HG02623 (cell line): ENCODE results near the gene ARHGEF10L.
"Not testable (repeated sequence)": the region's sequence is repeated elsewhere in the genome, so short reads cannot be mapped to it uniquely, and the experiment has no call there.

Experiments
- ATAC-seq: cut with Tn5 transposase; IDR thresholded peaks from one replicate; pipeline ENCODE4 v1.9.1; 2021; ENCODE audit warnings: moderate library complexity; ENCODE audit not compliant: unreplicated experiment

Gene ARHGEF10L

DNA sequence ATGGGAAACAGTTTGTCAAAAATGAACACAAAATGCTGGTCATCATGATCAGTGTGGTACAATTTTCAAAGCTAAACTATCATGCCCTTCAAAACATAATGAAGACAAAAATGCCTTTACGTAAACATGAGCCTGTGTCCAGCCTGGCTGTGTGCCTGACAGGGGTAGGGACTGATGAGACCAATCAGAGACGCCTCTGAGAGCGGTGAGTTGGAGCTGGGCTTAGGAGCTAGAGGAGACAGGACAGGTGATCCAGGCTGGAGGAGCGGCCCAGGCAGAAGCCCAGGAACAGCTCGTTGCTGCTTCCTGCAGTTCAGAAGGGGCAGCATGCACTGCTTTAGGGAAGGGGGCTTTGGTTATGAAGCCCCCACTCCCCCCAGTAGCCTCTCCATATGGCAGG is 70.0 kb downstream of the ARHGEF10L start:
- ATAC-seq: no peak

DNA sequence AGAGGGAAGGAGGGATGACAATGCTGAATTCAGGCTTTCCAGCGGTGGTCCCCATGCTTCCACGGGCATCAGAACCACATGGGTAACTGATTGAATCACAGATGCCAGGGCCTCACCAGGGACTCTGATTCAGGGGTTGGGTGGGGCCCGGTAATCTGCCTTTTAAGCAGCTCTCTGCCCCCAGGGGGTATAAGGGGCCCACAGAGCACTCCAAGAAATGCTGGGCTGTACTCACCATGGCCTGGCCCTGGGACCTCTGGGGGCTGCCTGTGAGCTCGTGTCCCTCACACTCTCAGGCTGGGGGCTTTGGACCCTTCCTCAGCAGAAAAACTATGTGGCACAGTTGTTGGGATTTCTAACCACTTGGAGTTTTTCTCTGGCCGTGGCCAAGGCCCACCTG is 70.6 kb downstream of the ARHGEF10L start:
- no peak for ATAC-seq

DNA sequence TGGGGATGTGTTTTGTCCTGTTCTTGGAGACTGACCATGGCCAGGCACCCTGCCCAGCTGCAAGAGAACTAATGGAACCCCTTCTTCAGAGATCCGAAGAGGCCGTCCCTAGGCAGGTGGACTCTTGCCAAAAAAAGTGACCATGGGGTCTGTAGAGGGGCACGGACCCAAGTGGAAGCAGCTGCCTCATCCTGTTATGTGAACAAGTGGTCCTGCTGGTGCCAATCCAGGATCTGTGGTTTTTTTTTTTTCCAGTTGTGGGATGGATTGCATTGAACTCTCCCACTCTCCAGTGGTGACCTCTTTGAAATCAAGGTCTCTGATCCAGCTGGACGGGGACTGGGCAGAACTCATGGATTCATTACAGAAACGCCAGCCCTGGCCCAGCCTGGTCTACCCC is 71.2 kb downstream of the ARHGEF10L start:
- no peak for ATAC-seq

DNA sequence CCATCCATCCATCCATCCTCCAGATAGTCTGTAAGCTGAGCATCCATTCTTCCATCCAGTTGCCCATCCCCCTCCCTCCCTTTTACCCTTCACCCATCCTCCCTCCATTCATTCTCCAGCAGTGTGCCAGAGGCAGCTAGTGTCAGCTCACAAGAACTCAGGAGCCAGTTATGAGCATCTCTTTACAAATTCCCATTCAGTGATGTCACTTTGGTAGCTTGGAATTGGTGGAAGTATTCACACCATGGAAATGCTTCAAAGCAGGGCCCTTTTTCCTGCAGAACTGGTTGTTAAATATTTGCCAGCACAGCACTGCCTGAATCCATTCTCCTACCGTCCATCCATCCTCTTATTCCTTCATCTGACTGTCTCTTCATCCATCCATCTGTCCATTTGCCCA is 72.5 kb downstream of the ARHGEF10L start:
- ATAC-seq: no peak

DNA sequence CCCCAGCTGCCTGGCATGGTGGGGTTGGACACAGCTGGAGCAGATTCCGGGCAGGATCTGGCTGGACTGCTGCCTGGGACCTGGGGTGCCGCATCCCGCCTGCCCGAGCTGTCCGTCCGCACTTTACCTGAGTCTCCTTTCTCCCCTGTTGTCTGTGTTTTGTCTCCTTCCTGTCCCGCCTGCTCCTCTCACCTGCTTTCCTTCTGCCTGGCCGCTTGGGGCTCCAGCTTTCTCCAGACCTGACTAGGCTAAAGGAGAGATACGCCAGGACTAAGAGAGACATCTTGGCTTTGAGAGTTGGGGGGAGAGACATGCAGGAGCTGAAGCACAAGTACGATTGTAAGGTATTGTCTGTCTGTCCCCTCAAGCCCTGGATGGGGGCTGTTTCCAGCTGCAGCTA is 73.3 kb downstream of the ARHGEF10L start:
- ATAC-seq: no peak

DNA sequence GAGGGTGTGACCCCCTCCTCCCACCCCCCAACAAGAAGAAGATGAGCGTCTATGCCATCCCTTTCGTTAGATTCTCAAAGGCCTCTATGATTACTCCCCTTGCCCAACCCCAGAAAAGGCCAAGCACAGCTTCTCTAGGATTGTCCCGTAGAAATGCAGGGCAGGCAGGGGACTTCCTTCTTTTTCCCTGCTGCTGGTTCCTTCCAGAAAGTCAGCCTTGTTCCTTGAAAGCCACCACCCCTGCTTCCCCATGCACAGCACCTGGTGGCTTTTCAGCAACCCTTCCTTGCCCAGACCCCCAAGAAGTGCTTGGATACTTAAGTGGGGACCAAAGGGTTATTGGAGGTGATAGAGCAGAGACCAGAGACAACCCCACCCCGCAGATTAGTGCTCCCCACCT is 75.1 kb downstream of the ARHGEF10L start:
- ATAC-seq: no peak

DNA sequence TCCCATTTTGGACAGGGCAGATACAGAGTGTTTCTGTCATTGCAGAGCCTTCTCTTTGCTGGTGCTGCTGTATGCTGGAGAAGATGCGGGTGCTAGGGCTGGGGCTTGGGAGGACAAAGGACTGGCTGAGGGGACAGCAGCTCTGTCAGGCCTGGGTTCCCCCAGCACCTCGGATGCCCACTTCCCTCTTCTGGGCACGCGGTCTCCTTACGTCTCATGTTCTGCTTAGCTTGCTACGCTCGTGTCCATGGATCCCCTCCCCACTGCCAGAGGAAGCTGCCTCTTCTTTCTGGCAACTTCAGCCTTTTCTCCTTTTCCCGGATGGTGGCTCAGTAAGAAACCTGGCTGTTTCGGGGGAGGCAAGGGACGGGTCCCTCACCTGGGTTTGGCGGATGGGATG is 75.7 kb downstream of the ARHGEF10L start:
- ATAC-seq: no peak

DNA sequence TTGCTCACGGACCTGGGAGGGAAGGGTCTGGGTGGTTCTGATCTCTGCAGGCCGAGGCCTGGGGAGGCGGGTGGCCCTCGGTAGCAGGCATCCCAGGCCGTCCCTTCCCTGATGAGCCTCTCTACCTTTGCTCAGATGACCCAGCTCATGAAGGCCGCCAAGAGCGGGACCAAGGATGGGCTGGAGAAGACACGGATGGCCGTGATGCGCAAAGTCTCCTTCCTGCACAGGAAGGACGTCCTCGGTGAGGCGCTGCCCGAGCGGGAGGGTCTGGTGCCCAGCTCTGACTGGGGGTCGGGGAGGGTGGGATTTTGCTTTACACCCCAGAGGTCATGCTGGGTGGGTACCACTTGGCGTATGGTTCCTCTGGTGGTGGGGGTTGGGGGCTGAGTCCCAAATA is 76.5 kb downstream of the ARHGEF10L start:
- no peak for ATAC-seq

DNA sequence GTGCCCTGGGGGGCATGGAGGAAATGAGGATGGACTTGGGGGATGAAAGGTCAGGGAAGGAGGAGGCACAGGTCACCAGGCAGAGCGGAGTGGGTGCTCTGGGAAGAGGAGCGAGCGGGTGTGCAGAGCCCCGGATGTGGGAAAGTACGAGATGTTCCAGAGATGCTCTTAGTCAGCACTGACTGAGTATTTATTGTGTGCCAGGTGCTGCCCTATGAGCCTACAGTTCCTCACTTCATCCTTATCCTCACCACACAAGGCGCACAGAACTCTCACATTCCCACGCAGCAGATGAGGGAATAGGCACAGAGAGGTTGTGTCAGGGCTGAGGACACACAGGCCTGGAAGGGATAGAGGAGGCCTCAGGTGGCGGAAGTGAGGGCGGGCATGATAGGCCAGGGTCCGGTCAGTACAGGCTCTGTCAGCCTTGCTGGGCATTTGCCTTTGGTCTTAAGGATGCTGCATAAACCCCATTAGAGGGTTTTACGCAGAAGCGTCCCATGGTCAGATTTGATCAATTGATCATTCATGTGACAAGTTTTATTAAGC is 77.3 kb downstream of the ARHGEF10L start:
- no peak for ATAC-seq

DNA sequence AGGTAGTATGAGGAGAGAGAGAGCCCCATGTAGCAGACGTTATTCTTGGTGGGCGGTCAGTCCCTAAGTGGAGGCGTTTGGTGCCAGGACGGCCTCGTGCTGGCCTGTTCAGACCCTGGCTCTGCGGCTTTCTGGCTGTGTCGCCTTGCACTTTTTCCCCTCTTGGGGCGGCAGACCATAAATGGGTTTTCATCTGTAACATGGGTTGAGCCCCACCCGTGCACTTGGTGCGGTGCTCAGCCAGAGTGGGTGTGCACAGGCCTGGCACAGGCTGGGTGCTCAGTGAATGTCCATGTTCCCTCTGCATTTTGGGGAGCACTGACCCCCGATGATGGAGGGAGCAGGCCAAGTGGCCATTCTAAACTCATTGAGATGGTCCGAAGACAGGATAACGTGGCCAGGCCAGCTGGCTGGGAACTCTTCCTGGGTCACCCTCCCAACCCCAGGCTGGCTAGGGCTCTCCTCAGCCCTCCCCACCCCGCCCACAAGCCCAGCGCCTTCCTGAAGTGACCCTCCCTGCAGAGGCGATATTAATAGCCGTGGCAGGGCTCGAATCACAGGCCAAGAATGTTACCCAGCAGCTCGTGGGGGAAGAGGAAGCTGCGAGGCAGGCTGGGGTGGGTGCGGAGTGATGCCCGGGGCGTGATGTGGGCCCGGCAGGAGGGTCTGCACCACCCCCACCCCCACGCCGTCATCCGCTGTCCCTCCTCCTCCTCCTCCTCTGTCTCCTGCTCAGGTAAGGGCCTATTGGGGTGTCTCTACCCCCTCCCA is 78.5 kb downstream of the ARHGEF10L start:
- no peak for ATAC-seq

DNA sequence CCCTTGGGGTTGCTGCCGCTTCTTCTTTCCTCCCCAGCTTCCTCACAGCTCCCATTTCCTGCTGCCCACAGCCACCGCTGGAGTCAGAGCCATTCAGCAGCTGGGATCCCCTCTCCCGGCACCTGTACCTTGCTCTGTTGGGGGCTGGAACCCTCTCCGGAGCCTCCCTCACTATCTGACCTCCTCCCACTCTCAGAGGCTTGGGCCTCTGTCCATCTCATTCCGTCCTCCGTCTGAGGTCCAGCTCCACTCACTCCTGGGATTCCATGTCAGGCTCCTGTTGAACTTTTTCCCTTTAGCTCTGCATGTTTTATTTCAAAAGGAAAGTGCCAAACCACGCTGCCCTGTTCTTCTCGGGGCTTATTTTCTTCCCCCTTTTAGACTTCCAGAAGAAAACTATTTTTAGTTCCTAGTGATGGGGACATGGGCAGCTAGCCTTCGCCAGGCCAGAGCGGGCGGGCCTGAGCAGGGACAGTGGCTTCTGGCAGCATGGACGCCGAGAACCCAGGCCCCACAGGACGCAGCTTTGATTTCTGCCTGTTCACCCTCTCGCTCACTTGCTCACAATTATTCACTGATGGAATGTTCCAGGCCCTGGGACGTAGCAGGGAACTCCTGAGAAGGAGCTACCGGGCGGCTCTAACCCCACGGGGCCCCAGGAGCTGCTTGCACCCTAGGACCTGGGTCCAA is 79.2 kb downstream of the ARHGEF10L start:
- ATAC-seq: no peak

DNA sequence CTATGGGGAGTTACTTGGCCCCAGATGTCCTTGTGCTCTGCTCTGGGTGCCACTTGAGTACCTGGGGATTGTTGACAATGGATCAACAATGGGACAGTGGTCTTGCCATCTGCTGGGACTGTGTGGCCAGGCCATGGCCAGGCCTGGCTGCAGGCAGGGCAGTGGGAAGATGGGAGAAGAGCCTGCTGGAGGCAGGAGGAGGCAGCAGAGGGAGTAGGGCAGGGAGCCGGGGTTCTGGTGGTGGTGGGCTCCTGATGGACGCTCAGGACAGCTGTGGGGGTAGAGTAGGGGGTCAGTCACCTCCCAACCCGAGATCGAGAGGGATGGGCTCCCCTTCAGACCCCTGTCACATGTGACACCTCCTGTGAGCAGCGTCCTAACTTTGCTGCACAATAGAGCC is 81.0 kb downstream of the ARHGEF10L start:
- ATAC-seq: no peak

DNA sequence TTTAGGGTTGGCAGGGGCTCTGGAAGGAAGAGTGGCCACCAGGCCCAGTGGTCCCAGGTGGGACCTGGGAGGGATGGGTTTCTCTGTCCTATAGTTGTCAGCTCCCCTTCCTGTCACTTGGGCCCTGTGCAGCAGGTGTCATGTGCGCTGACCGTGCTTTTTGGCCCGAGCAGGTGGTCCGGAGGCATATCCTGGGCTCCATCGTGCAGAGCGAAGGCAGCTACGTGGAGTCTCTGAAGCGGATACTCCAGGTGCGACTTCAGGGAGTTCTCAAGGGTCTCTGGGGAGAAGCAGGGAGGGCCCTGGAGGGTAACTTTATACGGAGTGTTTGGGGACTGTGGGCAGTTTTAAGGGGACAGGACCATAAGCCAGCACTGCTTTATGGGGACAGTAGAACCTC is 82.2 kb downstream of the ARHGEF10L start:
- no peak for ATAC-seq

DNA sequence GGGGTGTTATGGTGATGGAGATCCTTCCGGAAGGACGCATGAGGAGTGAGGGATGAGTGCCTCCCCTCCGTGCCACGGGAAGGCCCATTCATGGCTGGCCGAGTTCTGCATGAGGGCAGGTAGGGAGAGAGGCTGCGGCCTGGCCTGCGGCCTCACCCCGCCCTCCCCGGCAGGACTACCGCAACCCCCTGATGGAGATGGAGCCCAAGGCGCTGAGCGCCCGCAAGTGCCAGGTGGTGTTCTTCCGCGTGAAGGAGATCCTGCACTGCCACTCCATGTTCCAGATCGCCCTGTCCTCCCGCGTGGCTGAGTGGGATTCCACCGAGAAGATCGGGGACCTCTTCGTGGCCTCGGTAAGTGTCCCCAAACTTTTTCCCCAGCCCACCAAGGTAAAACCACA is 83.3 kb downstream of the ARHGEF10L start:
- ATAC-seq: no peak

DNA sequence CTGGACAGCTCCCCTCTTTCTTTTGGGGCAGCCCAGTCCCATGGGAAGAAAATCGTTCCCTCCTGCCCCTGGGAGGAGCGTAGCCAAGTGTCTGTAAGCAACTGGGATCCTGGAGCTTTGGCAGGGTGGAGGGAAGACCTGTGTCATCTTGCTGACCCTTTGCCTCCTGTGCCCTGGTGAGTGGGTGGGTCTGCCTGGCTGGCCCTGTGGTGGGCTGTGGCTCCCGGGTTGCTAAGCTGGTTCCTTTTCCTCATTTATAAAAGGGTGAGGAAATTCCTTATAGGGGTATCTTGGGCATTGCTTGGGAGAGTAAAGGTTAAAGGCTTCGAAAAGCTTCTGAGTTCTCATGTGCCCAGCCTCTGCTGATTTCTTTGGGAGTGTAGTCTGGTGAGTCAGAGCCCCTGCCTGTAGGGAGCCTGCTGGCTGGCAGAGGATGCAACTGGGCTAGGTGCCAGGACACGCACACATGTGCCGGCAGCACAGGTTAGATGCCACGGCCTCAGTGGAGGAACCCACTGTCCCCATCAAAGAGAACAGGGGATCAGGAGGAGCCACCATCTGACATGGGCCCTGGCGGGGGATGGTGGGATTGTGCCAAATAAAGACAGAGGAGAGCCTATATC is 85.2 kb downstream of the ARHGEF10L start:
- no peak for ATAC-seq

DNA sequence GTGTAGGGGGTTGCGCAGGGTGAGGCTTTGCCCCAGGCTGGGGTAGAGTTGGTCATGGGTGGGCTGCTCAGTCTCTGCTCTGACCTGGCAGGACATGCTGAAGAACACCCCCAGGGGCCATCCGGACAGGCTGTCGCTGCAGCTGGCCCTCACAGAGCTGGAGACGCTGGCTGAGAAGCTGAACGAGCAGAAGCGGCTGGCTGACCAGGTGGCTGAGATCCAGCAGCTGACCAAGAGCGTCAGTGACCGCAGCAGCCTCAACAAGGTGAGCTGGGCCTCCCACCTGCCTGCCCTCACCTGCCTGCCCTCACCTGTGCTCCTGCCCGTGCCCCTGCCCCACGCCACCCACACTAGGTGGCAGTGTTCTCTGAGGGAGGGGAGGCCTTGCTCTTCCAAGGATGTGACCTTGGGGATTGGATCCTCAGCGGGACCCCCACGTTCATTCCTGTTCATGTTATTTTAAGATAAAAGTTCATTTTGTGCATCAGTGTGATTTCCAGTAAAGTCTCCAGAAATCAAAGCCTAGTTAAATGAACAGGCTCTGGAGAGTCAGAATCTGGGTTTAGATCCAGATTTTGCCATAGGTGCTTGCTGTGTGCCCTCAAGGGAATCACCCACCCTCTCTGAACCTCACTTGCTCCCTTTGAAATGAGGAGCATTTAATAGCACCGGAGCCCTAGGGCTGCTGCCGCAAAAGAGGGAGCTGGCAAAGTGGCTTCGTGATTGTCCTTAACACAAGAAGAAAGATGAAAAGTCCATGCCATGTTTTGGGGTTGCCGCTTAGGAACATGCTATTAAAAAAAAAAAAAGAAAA is 87.9 kb downstream of the ARHGEF10L start:
- ATAC-seq: no peak

DNA sequence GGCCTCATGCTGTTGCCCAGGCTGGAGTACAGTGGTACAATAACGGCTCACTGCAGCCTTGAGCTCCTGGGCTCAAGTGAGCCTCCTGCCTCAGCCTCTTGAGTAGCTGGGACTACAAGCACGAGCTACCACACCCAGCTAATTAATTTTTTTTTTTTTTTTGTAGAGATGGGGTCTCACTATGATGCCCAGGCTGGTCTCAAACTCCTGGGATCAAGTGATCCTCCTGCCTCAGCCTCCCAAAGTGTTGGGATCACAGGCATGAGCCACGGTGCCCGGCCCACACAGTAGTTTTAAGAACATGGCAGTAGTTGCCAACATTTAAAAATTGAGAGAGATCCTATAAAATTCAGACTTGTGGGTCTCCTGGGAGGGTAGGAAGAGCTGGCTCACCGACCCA is 89.5 kb downstream of the ARHGEF10L start:
- ATAC-seq: not testable (repeated sequence)

DNA sequence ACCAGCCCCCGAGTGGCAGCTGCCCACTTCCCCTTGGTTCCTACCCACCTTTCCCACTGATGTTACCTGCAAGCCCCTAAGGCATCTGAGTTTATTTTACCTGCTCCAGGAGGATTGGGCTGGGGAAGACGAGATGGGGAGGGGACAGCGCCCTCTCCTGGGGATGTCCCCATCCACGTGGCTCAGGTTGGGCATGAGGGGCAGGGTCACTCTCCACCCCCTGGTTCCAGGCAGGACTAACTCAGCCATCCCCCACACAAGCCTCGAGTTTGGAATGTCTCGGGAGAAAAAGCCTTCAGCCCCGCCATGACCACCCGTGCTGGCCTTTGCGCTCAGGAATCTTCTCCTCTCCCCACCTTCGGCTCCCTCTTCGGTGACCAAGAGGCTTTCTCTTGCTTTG is 90.0 kb downstream of the ARHGEF10L start:
- no peak for ATAC-seq

DNA sequence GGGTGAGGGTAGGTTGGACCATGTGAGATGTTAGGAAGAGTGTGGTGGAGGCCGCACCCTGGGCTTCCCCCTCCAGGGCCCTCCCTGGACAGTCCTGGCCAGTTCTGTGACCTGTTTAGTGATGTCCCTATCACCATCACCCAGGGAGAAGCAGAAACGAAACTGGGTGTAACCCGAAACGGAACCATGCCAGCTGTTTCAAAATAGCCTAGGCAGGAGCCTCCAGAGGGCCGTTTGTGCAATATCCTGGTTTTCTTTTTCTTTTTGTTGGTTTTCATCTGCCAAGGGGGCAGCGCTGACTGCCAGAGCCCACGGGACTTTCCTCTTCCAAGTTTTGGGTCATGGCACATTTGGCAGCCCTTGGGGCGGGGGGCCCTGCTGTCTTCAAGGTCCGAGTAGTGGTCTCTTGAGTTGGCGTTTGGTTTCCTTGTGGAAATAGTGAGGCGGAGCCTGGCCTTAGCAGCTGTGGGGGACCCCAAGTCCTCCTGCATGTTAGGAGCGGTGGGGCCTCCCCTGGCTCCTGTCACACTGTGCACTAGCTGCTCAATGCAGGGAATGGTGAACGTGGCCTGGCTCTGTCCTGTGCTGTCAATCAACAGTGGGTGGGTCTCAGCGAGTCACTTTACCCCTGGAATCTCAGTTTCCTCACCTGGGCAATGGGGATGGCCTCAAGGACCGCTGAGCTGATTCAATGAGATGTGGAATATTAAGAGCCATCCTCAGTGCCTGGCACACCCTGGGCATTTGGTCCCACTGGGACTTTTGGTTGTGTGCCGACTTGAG is 90.7 kb downstream of the ARHGEF10L start:
- ATAC-seq: no peak

DNA sequence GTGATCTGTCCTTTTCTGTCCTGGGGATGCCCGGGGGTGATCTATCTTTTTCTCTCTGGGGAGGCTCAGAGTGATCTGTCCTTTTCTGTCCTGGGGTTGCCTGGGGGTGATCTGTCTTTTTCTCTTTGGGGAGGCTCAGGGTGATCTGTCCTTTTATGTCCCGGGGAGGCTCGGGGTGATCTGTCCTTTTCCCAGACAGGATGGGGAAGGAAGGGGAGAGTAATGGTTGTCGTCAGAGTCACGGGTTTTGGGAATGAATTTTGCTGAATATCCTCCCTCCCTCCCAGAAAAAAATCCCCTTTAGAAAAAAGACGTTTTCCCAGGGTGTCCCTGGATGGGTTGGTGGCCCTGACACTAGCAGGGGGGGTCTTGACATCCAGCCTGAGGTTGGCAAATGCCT is 91.5 kb downstream of the ARHGEF10L start:
- no peak for ATAC-seq
